HG02884 (cell line): ENCODE data around the gene RPL26.

ENCODE experiments used
- ATAC-seq: cut with Tn5 transposase; IDR thresholded peaks from one replicate; pipeline ENCODE4 v1.9.1; 2021; ENCODE audit warnings: mild to moderate bottlenecking, moderate library complexity; ENCODE audit not compliant: unreplicated experiment

RPL26 gene

DNA sequence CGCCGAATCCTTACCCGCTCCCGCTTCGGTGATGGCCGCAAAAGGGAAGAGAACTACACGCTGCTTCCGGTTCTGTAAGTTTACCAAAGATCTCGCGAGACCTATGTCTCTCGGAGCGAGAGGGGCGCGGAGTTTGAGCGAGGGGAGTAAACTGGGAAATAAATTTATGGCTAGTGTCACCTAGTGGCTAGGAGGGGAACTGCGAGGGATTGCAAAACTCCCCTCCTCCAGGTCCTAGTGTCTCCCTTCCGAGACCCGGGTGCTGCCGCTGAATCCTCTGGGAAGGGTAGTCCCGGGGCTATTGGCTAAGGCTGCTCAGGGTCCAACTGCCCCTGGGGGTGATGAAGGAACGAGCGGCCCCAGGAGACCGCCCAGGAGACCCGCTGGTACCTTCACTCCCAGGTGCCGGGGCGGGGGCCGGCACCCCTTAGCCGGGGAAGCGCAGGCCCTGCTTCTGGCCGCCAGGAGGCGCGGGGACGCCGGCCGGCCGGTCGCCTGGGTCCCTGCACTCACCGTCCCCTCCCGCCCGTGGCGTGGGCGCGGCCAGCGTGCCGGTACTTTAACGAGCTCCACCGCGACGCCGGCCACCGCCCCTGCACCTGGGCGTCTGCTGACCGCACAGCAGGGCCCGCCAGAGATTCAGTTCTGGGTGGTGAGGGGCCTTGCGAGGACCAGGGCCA, at the start of gene RPL26:
Gene RPL26, minus strand, starts transcription at position 51 of the 680 bp plus-strand sequence. CDS start 883 bp downstream, outside the sequence.
- ATAC-seq, result peak; percentile 85

GRCh38 chr17:8430966-8431365, 48.0 kb upstream of the RPL26 start:
- ATAC-seq, result no peak

- ATAC-seq, result no peak
These were observed 43.8 kb upstream of the RPL26 start for GRCh38 chr17:8426802-8427201.

GRCh38 chr17:8426094-8426720, 43.2 kb upstream of the RPL26 start:
- ATAC-seq, result no peak

GRCh38 chr17:8421571-8421970, 38.6 kb upstream of the RPL26 start:
- no peak for ATAC-seq

DNA sequence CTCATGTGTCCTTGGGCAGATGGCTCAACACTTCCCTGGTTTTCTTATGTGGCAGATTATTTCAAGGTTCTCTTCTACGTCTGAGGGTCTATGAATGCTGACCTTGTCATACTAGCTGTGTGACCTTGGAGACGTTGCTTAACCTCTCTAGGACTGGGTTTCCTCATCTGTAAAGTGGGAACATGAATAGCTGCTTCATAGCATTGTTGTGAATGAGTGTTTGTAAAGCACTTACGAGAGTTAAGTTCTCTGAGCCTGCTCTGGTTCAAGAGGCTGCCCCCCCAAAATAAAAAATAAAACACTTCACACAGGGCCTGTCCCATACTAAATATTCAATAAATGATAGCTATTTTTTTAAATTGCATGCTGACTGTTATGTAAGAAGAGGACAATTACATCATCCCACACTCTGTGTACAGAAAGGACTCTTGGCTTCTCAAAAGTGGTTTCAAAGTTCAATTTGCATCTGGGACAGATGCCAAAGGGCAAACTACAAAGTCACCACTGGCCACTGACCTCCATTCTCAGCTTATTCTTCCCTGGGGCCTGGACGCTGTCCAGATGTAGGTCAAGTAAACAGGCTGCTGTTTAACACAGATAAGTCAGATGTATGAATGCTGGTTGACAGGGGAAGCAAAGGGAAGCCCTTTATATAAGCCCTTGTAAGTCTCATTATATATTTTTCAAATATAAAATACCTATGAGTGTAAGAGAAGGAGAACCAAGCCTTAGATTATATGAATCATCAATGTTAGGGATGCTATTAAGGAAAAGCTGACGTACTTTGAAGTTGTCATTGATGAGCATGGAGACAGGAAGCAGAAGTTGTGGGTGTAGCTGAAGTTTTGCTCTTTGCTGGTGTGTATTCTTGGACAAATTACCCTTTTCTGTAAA, 37.3 kb upstream of the RPL26 start:
- ATAC-seq, result no peak

GRCh38 chr17:8419305-8419704, 36.3 kb upstream of the RPL26 start:
- ATAC-seq, result no peak

GRCh38 chr17:8418471-8418870, 35.5 kb upstream of the RPL26 start:
- ATAC-seq, result no peak

DNA sequence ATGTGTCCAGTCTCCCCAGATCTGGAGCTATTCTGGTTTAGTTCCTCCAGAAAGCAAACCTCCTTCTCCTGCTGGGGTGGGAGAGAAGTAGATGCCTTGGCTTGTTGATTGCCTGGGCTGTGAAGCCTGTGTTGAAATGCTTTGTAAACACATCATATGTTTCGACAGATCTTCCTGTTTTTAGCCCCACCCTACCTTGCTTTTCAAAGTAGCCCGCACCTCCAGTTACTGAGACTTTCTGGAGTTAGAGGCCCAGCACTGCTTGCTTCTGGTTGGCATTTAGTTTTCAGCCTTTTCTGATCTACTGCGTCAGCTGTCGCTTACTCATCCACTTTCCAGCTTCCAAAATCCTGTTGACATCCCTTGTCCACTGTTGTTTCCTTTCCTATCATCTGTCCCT, 34.8 kb upstream of the RPL26 start:
- ATAC-seq, result no peak

GRCh38 chr17:8413938-8414337, 30.9 kb upstream of the RPL26 start:
- ATAC-seq, result no peak

DNA sequence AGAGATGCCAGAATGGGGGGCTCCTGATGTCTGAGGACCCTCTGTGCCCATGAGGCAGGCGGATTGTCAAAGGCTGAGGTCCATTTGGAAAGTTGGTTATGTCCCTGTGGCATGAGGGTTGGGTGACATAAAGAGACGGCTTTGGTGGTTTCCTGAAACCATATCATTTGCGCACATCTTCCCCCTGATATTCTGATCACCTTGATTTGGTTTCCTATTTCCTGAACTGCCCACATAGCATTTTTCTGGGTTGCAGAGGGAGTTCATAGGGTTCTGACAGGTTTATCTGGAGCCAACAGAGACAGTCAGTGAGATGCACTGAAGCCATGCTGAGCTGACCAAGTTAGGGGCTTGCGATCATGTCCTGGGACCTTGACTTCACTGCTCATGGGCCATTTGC, 30.3 kb upstream of the RPL26 start:
- no peak for ATAC-seq

GRCh38 chr17:8412089-8412488, 29.1 kb upstream of the RPL26 start:
- no peak for ATAC-seq

GRCh38 chr17:8410883-8411238, 27.9 kb upstream of the RPL26 start:
- ATAC-seq, result no peak

GRCh38 chr17:8409966-8410882, 27.2 kb upstream of the RPL26 start:
- ATAC-seq, result no peak

DNA sequence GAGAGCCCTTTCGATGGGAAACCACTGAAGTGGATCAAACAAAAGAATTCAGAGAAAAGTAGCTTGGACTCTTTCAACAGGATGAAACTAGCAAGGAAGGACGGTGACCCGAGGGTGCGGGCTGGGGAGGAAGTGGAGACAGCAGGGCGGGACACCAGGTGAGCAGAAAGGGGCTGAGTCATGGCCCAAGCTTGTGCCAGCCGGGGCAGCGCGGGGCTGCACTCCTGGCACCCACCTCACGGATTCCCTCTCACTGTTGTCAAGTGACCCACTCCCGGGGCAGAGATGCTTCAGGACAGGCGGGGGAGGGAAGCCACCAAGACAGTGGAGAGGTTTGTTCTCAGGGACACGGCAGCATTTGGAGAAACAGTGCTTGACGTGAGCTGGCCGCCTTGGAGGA, 25.4 kb upstream of the RPL26 start:
- ATAC-seq, result no peak

GRCh38 chr17:8406174-8406573, 23.2 kb upstream of the RPL26 start:
- no peak for ATAC-seq

DNA sequence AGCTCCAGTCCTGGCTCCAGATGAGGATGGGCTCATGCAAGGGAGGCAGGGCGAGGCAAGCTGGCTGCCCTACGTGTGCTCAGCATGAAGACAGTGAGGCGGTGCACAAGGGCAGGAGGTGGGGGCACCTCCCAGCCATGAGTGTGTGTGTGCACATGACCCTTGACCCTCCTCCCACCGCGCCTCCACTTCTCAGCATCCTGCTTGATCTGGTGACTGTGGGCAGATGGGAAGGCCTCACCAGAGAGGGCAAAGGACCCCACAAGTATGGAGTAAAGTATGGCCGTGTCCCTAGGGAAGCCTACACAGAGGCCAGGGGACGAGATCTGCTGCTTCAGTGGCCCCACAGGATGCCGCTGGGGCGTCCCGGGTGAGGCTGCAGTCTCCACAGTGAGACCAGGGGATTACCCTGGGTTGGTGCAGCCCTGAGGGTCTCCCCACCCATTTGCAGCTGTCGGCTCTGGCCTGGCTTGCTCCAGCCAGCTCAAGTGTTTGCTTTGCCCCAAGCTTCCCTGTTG, 22.6 kb upstream of the RPL26 start:
- ATAC-seq, result no peak

GRCh38 chr17:8402921-8403536, 20.0 kb upstream of the RPL26 start:
- ATAC-seq, result no peak

- ATAC-seq, result no peak
These were observed 18.1 kb upstream of the RPL26 start for GRCh38 chr17:8401107-8401506.

DNA sequence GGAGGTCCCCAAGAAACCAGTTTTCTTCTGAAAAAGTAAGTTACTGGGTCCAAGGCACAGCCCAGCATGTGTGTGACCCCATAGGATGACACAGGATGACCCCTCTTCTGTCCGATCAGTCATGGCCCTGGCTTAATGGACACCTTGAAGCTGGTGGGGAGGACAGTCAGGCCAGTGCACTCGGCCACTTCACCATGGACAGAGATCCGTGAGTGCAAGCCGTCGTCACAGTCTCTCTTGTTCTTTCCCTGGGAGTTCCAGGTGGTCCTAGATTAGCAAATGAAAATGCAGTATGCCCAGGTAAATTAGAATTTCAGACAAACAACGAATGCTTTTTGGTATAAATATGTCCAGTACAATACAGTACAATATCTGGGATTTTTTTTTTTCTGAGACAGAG, 16.0 kb upstream of the RPL26 start:
- no peak for ATAC-seq
